ENCODE data around the gene STING1.
A peak's percentile ranks its signal among the peaks of the same experiment; 100 is the strongest.
"Not testable (repeated sequence)": the region's sequence is repeated elsewhere in the genome, so short reads cannot be mapped to it uniquely, and the experiment has no call there.

The STING1 gene

GRCh38 chr5:139482050-139482889, at the start of gene STING1:
STING1 (minus strand) TSS chr5:139482758; CDS start chr5:139481704, 1,054 bp downstream.
- DNase-seq, result peak; percentile 76

GRCh38 chr5:139531772-139532169, 49.2 kb upstream of the STING1 start:
- no peak for DNase-seq

- DNase-seq, result not testable (repeated sequence)
These were observed 47.5 kb upstream of the STING1 start for GRCh38 chr5:139530079-139530478.

- DNase-seq, result not testable (repeated sequence)
These were observed 46.1 kb upstream of the STING1 start for GRCh38 chr5:139528695-139529094.

- DNase-seq, result not testable (repeated sequence)
These were observed 45.4 kb upstream of the STING1 start for GRCh38 chr5:139527896-139528467.

GRCh38 chr5:139527090-139527470, 44.5 kb upstream of the STING1 start:
- not testable (repeated sequence) for DNase-seq

GRCh38 chr5:139526309-139527089, 43.9 kb upstream of the STING1 start:
- DNase-seq, result not testable (repeated sequence)

GRCh38 chr5:139525586-139526308, 43.2 kb upstream of the STING1 start:
- peak; percentile 30 for DNase-seq

GRCh38 chr5:139524940-139525585, 42.5 kb upstream of the STING1 start:
- no peak for DNase-seq

- DNase-seq, result no peak
These were observed 41.9 kb upstream of the STING1 start for GRCh38 chr5:139524446-139524845.

- DNase-seq, result no peak
These were observed 41.3 kb upstream of the STING1 start for GRCh38 chr5:139523635-139524445.

GRCh38 chr5:139517683-139518564, 35.4 kb upstream of the STING1 start:
- peak; percentile 77 for DNase-seq

- no peak for DNase-seq
These were observed 31.9 kb upstream of the STING1 start for GRCh38 chr5:139514486-139514856.

- no peak for DNase-seq
These were observed 31.4 kb upstream of the STING1 start for GRCh38 chr5:139513852-139514485.

GRCh38 chr5:139513434-139513833, 30.9 kb upstream of the STING1 start:
- DNase-seq, result peak; percentile 59

GRCh38 chr5:139512786-139513390, 30.3 kb upstream of the STING1 start:
- no peak for DNase-seq

GRCh38 chr5:139504722-139505121, 22.2 kb upstream of the STING1 start:
- not testable (repeated sequence) for DNase-seq

GRCh38 chr5:139503879-139504278, 21.3 kb upstream of the STING1 start:
- DNase-seq, result not testable (repeated sequence)

Measured in kidney glomerular epithelial cell (primary cell).